HepG2 (cell line): ENCODE data around the gene JMJD1C. TPM values are rescaled to one million over a fixed set of nuclear protein-coding genes. Genes with fewer than 3 reads are reported as not detected.
A peak's percentile ranks its signal among the peaks of the same experiment; 100 is the strongest.

Source experiments
- HOXA5 ChIP-seq: sonication (generic); formaldehyde crosslinking; IDR thresholded peaks from 2 replicates; pipeline ENCODE4 v1.4.0; 2020; ENCODE audit warnings: missing genetic modification reagents
- HOXA7 ChIP-seq: sonication (generic); formaldehyde crosslinking; IDR thresholded peaks from 2 replicates; pipeline ENCODE4 v1.8.1; 2022; ENCODE audit warnings: mild to moderate bottlenecking, missing genetic modification reagents, moderate library complexity
- USF2 ChIP-seq, 2 experiments: sonication (generic) in 1 of 2; formaldehyde crosslinking in 1 of 2; IDR thresholded peaks; 2 replicates each; pipeline versions ENCODE4 v1.5.1 to v1.6.1; 2011 to 2020; ENCODE audit warnings: borderline replicate concordance in 1 of 2, low read depth in 1 of 2, low read length in 1 of 2, mild to moderate bottlenecking in 1 of 2, missing genetic modification reagents in 1 of 2, moderate library complexity in 1 of 2
- ZNF569 ChIP-seq: sonication (generic); formaldehyde crosslinking; IDR thresholded peaks from 2 replicates; pipeline ENCODE4 v1.5.0; 2020; ENCODE audit warnings: mild to moderate bottlenecking, missing genetic modification reagents, moderate library complexity, borderline replicate concordance
- polyA plus RNA-seq, 8 experiments: library from polyadenylated mRNA; depleted of rRNA in 3 of 8; stranded (reverse) in 7 of 8; unstranded in 1 of 8; fragments of >200 nt; fragmentation: Illumina TruSeq in 4 of 8; extraction: Trizol in 4 of 8; gene quantifications; 2 replicates each; pipeline versions ENCODE4 v1.2.1 to v1.2.3, GENCODE V29; 2011 to 2016; ENCODE audit warnings: low read depth in 4 of 8, missing spikeins in 1 of 8, mixed read lengths in 1 of 8; ENCODE audit not compliant: insufficient read depth in 1 of 8
- total RNA-seq, 5 experiments: library from RNA; depleted of rRNA; stranded (reverse); fragments of >200 nt; fragmentation: Illumina TruSeq; extraction: Trizol; gene quantifications; 2 replicates each; pipeline ENCODE4 v1.2.3, GENCODE V29; 2016; ENCODE audit warnings: low read depth in 1 of 5
- TF ChIP-seq, protein P1 (sequence below), 2 experiments: IDR thresholded peaks; 2 replicates each; pipeline ENCODE4 v1.6.1; 2011 to 2012; ENCODE audit warnings: low read length in 2 of 2, borderline replicate concordance in 1 of 2, low read depth in 1 of 2, mild to moderate bottlenecking in 1 of 2, moderate library complexity in 1 of 2

Gene JMJD1C
- total and polyA plus RNA-seq, 2 of the 13 experiments (the other 11 are each of a cell fraction or from before 2014, with no cell fraction given) = 42.3 to 42.7 TPM

DNA sequence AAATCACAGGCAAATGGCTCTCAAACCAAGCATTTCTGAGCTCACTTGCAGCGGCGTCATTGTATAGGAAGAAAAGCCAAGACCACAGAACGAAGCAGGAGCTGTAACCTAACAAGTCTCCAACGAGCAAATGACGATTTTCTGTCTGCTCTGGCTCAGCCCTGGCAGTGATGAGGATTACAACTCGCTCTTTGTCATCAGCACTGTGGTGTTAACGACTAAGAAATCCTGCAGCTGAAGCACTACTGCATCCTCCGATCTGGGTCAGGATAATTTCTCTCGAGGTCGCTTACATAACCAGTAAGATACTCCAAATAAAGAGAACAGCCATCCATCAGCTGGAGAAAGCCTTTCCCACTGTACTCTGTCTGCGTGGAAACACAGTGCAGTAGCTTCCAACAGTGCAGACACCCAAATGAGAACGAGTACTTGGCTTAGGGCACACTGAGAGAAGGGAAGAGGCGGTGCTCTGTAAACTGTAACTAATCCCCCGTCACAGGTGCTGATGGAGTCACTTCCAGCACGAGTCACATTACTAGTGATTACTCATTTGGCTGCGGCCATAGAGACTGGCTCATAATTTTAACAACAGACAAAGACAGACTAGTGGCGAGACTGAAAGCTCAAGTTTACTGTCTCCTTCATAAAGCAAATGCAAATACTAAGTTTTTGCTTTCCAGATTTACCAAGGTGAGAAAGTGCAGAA lies 196.8 kb downstream of the JMJD1C start (continued):
- TF ChIP-seq, protein P1, sequence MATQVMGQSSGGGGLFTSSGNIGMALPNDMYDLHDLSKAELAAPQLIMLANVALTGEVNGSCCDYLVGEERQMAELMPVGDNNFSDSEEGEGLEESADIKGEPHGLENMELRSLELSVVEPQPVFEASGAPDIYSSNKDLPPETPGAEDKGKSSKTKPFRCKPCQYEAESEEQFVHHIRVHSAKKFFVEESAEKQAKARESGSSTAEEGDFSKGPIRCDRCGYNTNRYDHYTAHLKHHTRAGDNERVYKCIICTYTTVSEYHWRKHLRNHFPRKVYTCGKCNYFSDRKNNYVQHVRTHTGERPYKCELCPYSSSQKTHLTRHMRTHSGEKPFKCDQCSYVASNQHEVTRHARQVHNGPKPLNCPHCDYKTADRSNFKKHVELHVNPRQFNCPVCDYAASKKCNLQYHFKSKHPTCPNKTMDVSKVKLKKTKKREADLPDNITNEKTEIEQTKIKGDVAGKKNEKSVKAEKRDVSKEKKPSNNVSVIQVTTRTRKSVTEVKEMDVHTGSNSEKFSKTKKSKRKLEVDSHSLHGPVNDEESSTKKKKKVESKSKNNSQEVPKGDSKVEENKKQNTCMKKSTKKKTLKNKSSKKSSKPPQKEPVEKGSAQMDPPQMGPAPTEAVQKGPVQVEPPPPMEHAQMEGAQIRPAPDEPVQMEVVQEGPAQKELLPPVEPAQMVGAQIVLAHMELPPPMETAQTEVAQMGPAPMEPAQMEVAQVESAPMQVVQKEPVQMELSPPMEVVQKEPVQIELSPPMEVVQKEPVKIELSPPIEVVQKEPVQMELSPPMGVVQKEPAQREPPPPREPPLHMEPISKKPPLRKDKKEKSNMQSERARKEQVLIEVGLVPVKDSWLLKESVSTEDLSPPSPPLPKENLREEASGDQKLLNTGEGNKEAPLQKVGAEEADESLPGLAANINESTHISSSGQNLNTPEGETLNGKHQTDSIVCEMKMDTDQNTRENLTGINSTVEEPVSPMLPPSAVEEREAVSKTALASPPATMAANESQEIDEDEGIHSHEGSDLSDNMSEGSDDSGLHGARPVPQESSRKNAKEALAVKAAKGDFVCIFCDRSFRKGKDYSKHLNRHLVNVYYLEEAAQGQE (IDR thresholded peaks at IDR 0.05; ENCODE audit: borderline replicate concordance in 1 of 2, low read depth in 1 of 2, low read length in 2 of 2) = peak in 1 of 2 experiments; percentile 61; a peak in 1 of 4 replicates
- TF ChIP-seq HOXA7 (CRISPR knock-in tag) (no peak), HOXA5 (0 out of 2 replicates have a peak, but pooled peaks have one; percentile 44), USF2 (IDR thresholded peaks at IDR 0.05; ENCODE audit: low read depth, low read length) (no peak), USF2 (CRISPR knock-in tag; IDR thresholded peaks at IDR 0.05; ENCODE audit: borderline replicate concordance) (no peak), ZNF569 (CRISPR knock-in tag) (no peak)
